SK-N-SH (cell line): ENCODE data around the gene FEZF2. TPM values are rescaled to one million over a fixed set of nuclear protein-coding genes. Genes with fewer than 3 reads are reported as not detected.
A peak's percentile ranks its signal among the peaks of the same experiment; 100 is the strongest.

Experiments used
- CTCF ChIA-PET: fragments of 300-600, 350-600 bp; formaldehyde crosslinking; extraction: SDS; loops from one replicate; lab custom pipeline; 2021; lab: Yijun Ruan, JAX
- POLR2A ChIA-PET: fragments of 350-600 bp; sonication (Branson Sonifier 250); formaldehyde crosslinking; extraction: SDS; loops from one replicate; lab custom pipeline; 2020; ENCODE audit warnings: antibody characterized with exemption, inconsistent platforms; lab: Yijun Ruan, JAX
- DNase-seq: peaks from one replicate; pipeline ENCODE4 v3.0.0; 2012
- H2AFZ ChIP-seq: fragments of 200-600 bp; sonication (generic); 2 replicates; pipeline ENCODE4 v1.8.1; 2016; ENCODE audit warnings: antibody characterized with exemption, mild to moderate bottlenecking, low read depth
- H3F3A ChIP-seq: fragments of 200-600 bp; sonication (generic); replicated peaks from 2 replicates; pipeline ENCODE3; 2016; ENCODE audit warnings: antibody characterized with exemption, mild to moderate bottlenecking; ENCODE audit not compliant: insufficient read depth
- H3K27ac ChIP-seq, 2 experiments: fragments of 200-500 bp in 1 of 2; fragments of 200-600 bp in 1 of 2; sonication (Bioruptor generic) in 1 of 2; sonication (generic), shearing (Covaris generic) in 1 of 2; 2 replicates each; pipeline versions ENCODE4 v1.5.1 to v1.6.1; 2014 to 2016; ENCODE audit warnings: low read depth in 2 of 2, inconsistent platforms in 1 of 2, low read length in 1 of 2, mild to moderate bottlenecking in 1 of 2, mixed read lengths in 1 of 2
- H3K27me3 ChIP-seq: fragments of 200-600 bp; sonication (generic), shearing (Covaris generic); 2 replicates; pipeline ENCODE4 v1.6.1; 2016; ENCODE audit warnings: mixed run types; ENCODE audit not compliant: insufficient read depth
- H3K36me3 ChIP-seq, 2 experiments: fragments of 200-500 bp in 1 of 2; fragments of 200-600 bp in 1 of 2; sonication (Bioruptor generic) in 1 of 2; sonication (generic) in 1 of 2; replicated peaks in 1 of 2; 2 replicates each; pipeline versions ENCODE3 to v1.5.1; 2014 to 2016; ENCODE audit warnings: low read length in 1 of 2, mild to moderate bottlenecking in 1 of 2; ENCODE audit not compliant: insufficient read depth in 2 of 2, control insufficient read depth in 1 of 2
- H3K4me1 ChIP-seq, 2 experiments: fragments of 200-500 bp in 1 of 2; fragments of 200-600 bp in 1 of 2; sonication (Bioruptor generic) in 1 of 2; sonication (generic), shearing (Covaris generic) in 1 of 2; 2 replicates each; pipeline versions ENCODE4 v1.5.1 to v1.6.1; 2014 to 2016; ENCODE audit warnings: low read depth in 1 of 2, low read length in 1 of 2, mixed run types in 1 of 2; ENCODE audit not compliant: insufficient read depth in 2 of 2, control insufficient read depth in 1 of 2
- H3K4me2 ChIP-seq: fragments of 200-600 bp; sonication (generic), shearing (Covaris generic); 2 replicates; pipeline ENCODE4 v1.6.1; 2017; ENCODE audit warnings: mixed run types
- H3K4me3 ChIP-seq, 2 experiments: fragments of 200-500 bp in 1 of 2; fragments of 200-600 bp in 1 of 2; sonication (Bioruptor generic) in 1 of 2; sonication (generic), shearing (Covaris generic) in 1 of 2; 2 replicates each; pipeline versions ENCODE4 v1.5.1 to v1.8.1; 2014 to 2016; ENCODE audit warnings: low read depth in 2 of 2, inconsistent platforms in 1 of 2, low read length in 1 of 2, mild to moderate bottlenecking in 1 of 2, mixed read lengths in 1 of 2, moderate library complexity in 1 of 2
- H3K79me2 ChIP-seq: fragments of 200-600 bp; sonication (generic); 2 replicates; pipeline ENCODE4 v1.8.1; 2017; ENCODE audit warnings: mild to moderate bottlenecking; ENCODE audit not compliant: insufficient read depth
- H3K9ac ChIP-seq: fragments of 200-600 bp; sonication (generic); 2 replicates; pipeline ENCODE4 v1.6.1; 2017; ENCODE audit warnings: mixed run types
- H3K9me2 ChIP-seq: fragments of 200-600 bp; sonication (generic); 2 replicates; pipeline ENCODE4 v1.6.1; 2017; ENCODE audit warnings: mixed run types
- H3K9me3 ChIP-seq: fragments of 200-600 bp; sonication (generic); 2 replicates; pipeline ENCODE4 v1.6.1; 2017; ENCODE audit warnings: mixed run types, mild to moderate bottlenecking, moderate library complexity
- H4K20me1 ChIP-seq: fragments of 200-600 bp; sonication (generic); 2 replicates; pipeline ENCODE4 v1.6.1; 2017; ENCODE audit warnings: mild to moderate bottlenecking, mixed run types; ENCODE audit not compliant: insufficient read depth
- CHD2 ChIP-seq: fragments of 150-350 bp; IDR thresholded peaks from 2 replicates; pipeline ENCODE4 v1.6.1; 2018; ENCODE audit warnings: low read length; ENCODE audit not compliant: partially characterized antibody
- ELF1 ChIP-seq: IDR thresholded peaks from 2 replicates; pipeline ENCODE4 v1.4.0; 2012
- EP300 ChIP-seq, 2 experiments: IDR thresholded peaks; 2 replicates each; pipeline versions ENCODE4 v1.4.0 to v1.6.1; 2012; ENCODE audit warnings: borderline replicate concordance in 1 of 2, low read depth in 1 of 2, low read length in 1 of 2
- EZH2phosphoT487 ChIP-seq: fragments of 200-600 bp; sonication (generic); IDR thresholded peaks from 2 replicates; pipeline ENCODE4 v1.6.1; 2017; ENCODE audit warnings: low read depth, mixed run types, mild to moderate bottlenecking, antibody characterized with exemption, moderate library complexity, borderline replicate concordance
- FOSL2 ChIP-seq: IDR thresholded peaks from 2 replicates; pipeline ENCODE4 v1.4.0; 2012; ENCODE audit warnings: low read depth, mild to moderate bottlenecking, moderate library complexity, borderline replicate concordance
- FOXM1 ChIP-seq: IDR thresholded peaks from 2 replicates; pipeline ENCODE4 v1.4.0; 2012; ENCODE audit warnings: low read depth, mild to moderate bottlenecking
- GABPA ChIP-seq: IDR thresholded peaks from 2 replicates; pipeline ENCODE4 v1.4.0; 2012; ENCODE audit warnings: low read depth, mild to moderate bottlenecking
- JUND ChIP-seq: IDR thresholded peaks from 2 replicates; pipeline ENCODE4 v1.4.0; 2012
- MXI1 ChIP-seq: IDR thresholded peaks from 2 replicates; pipeline ENCODE4 v1.6.1; 2012; ENCODE audit warnings: mild to moderate bottlenecking, low read depth, low read length, improper control_type of control experiment
- NFIC ChIP-seq: IDR thresholded peaks from 2 replicates; pipeline ENCODE4 v1.4.0; 2012; ENCODE audit warnings: borderline replicate concordance
- NRF1 ChIP-seq: IDR thresholded peaks from 2 replicates; pipeline ENCODE4 v1.6.1; 2012; ENCODE audit warnings: low read depth, mild to moderate bottlenecking, low read length
- POLR2AphosphoS5 ChIP-seq: IDR thresholded peaks from 2 replicates; pipeline ENCODE4 v1.6.1; 2012; ENCODE audit warnings: low read depth, low read length
- RCOR1 ChIP-seq: fragments of 150-350 bp; IDR thresholded peaks from 2 replicates; pipeline ENCODE4 v1.6.1; 2017; ENCODE audit warnings: antibody characterized with exemption, low read length
- SMC3 ChIP-seq: IDR thresholded peaks from 2 replicates; pipeline ENCODE4 v1.6.1; 2012; ENCODE audit warnings: low read depth, low read length, improper control_type of control experiment
- TCF12 ChIP-seq: IDR thresholded peaks from 2 replicates; pipeline ENCODE4 v1.4.0; 2012
- YY1 ChIP-seq: IDR thresholded peaks from 2 replicates; pipeline ENCODE4 v1.4.0; 2012; ENCODE audit warnings: low read depth, mild to moderate bottlenecking
- WGBS: methylation state at CpG from one replicate; pipeline ENCODE4 v1.1.6; 2017; ENCODE audit warnings: low lambda C conversion rate; 5-methylcytosine and 5-hydroxymethylcytosine counted together
- polyA plus RNA-seq, 3 experiments: library from polyadenylated mRNA; depleted of rRNA; stranded (reverse); fragments of >200 nt; gene quantifications; 2 replicates each; pipeline ENCODE4 v1.2.3, GENCODE V29; 2012
- TF ChIP-seq, protein P1 (sequence below): fragments of 150-350 bp; IDR thresholded peaks from 2 replicates; pipeline ENCODE4 v1.6.1; 2016; ENCODE audit warnings: mild to moderate bottlenecking, low read depth, low read length
- TF ChIP-seq, protein P2 (sequence below): IDR thresholded peaks from 2 replicates; pipeline ENCODE4; 2012
- TF ChIP-seq, protein P3 (sequence below): IDR thresholded peaks from 2 replicates; pipeline ENCODE4 v1.6.1; 2012; ENCODE audit warnings: mild to moderate bottlenecking, low read depth, low read length, moderate library complexity
- TF ChIP-seq, protein P4 (sequence below): IDR thresholded peaks from 2 replicates; pipeline ENCODE4 v1.4.0; 2012; ENCODE audit warnings: low read depth, borderline replicate concordance

The FEZF2 gene
- polyA plus RNA-seq, 1 of the 3 experiments (the other 2 are of a cell fraction), result not detected

- H3K4me2 ChIP-seq, result no peak overlapping the region
- H3K4me1 ChIP-seq, result peaks cover 0 to 4% of the 10 kb centered on the region in 2 experiments; a peak in 1 of 4 replicates
- H3K27ac ChIP-seq, result no peak overlapping the region
- H3K27me3 ChIP-seq, result peaks cover 84% of the 10 kb centered on the region
- no peak overlapping the region for H2AFZ ChIP-seq
- CTCF ChIA-PET, result interaction anchor here (0.6 to 1.6 kb wide), 3 partner anchors 44 to 341 kb away, joined by 3 to 4 read pairs (median 3); no protein-coding TSS in a partner anchor
- H4K20me1 ChIP-seq, result no peaks in the 10 kb centered on the region
- POLR2A ChIA-PET, result no interaction called here
- no peak overlapping the region for H3K9ac ChIP-seq
- H3K9me2 ChIP-seq, result no peaks in the 10 kb centered on the region
- no peaks in the 10 kb centered on the region for H3K79me2 ChIP-seq
- DNase-seq, result peak; percentile 28
- no peaks in the 10 kb centered on the region for H3K36me3 ChIP-seq
- WGBS, result 92% methylated on average over 46 of the region's 65 CpGs
- no peak overlapping the region for H3K4me3 ChIP-seq
- H3F3A ChIP-seq, result no peaks in the 10 kb centered on the region
- no peaks in the 10 kb centered on the region; the same call in 1 of the 2 replicates for H3K9me3 ChIP-seq
- no peak for TF ChIP-seq JUND
- no peak for TF ChIP-seq CHD2
- no peak for TF ChIP-seq EP300 (IDR thresholded peaks at IDR 0.05; ENCODE audit: borderline replicate concordance in 1 of 2, low read depth in 1 of 2, low read length in 1 of 2)
- TF ChIP-seq FOXM1, result no peak
- no peak for TF ChIP-seq MXI1
- no peak for TF ChIP-seq NRF1
- TF ChIP-seq ELF1, result no peak
- no peak for TF ChIP-seq NFIC
- no peak for TF ChIP-seq RCOR1
- TF ChIP-seq, protein P1, sequence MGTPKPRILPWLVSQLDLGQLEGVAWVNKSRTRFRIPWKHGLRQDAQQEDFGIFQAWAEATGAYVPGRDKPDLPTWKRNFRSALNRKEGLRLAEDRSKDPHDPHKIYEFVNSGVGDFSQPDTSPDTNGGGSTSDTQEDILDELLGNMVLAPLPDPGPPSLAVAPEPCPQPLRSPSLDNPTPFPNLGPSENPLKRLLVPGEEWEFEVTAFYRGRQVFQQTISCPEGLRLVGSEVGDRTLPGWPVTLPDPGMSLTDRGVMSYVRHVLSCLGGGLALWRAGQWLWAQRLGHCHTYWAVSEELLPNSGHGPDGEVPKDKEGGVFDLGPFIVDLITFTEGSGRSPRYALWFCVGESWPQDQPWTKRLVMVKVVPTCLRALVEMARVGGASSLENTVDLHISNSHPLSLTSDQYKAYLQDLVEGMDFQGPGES, result no peak
- TF ChIP-seq, protein P2, sequence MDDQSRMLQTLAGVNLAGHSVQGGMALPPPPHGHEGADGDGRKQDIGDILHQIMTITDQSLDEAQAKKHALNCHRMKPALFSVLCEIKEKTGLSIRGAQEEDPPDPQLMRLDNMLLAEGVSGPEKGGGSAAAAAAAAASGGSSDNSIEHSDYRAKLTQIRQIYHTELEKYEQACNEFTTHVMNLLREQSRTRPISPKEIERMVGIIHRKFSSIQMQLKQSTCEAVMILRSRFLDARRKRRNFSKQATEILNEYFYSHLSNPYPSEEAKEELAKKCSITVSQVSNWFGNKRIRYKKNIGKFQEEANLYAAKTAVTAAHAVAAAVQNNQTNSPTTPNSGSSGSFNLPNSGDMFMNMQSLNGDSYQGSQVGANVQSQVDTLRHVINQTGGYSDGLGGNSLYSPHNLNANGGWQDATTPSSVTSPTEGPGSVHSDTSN, result no peak
- TF ChIP-seq FOSL2, result no peak
- TF ChIP-seq EZH2phosphoT487, result no peak
Measured at GRCh38 chr3:62376906-62377877, 3.8 kb upstream of the FEZF2 start.

DNA sequence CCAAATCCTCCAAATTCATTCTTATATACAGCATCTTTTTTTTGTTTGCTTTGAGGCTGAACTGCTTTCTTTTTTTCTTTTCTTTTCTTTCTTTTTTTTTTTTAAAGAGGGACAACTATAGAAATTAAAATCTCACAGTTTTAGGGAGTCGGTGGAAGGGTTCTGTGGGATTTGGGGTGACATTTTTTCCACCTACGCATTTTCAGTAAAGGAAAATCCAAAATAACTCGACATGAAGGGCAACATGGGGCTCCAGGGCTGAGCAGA is 3.0 kb upstream of the FEZF2 start:
- 70% methylated on average over 3 of the region's 3 CpGs for WGBS
- H3K27me3 ChIP-seq, result peaks cover 87% of the 10 kb centered on the region
- H3K36me3 ChIP-seq, result no peaks in the 10 kb centered on the region
- H3K4me3 ChIP-seq, result no peak overlapping the region
- no peaks in the 10 kb centered on the region for H3K79me2 ChIP-seq
- H3K9me2 ChIP-seq, result no peaks in the 10 kb centered on the region
- no peak overlapping the region for H3K27ac ChIP-seq
- no peak overlapping the region for H3K9ac ChIP-seq
- peaks cover 0 to 4% of the 10 kb centered on the region in 2 experiments; a peak in 1 of 4 replicates for H3K4me1 ChIP-seq
- ChIA-PET CTCF (interaction anchor here (1.6 kb wide), 1 partner anchor 43 kb away, joined by 4 read pairs; no protein-coding TSS in a partner anchor), POLR2A (no interaction called here)
- H3K9me3 ChIP-seq, result no peaks in the 10 kb centered on the region; the same call in 1 of the 2 replicates
- H3F3A ChIP-seq, result no peaks in the 10 kb centered on the region
- DNase-seq, result no peak
- H3K4me2 ChIP-seq, result no peak overlapping the region
- H2AFZ ChIP-seq, result no peak overlapping the region
- H4K20me1 ChIP-seq, result no peaks in the 10 kb centered on the region
- TF ChIP-seq EZH2phosphoT487 (no peak), ELF1 (no peak), YY1 (no peak), NRF1 (no peak), TCF12 (no peak), GABPA (no peak), POLR2AphosphoS5 (no peak), EP300 (IDR thresholded peaks at IDR 0.05; ENCODE audit: borderline replicate concordance in 1 of 2, low read depth in 1 of 2, low read length in 1 of 2) (no peak), SMC3 (no peak)
- TF ChIP-seq, protein P3, sequence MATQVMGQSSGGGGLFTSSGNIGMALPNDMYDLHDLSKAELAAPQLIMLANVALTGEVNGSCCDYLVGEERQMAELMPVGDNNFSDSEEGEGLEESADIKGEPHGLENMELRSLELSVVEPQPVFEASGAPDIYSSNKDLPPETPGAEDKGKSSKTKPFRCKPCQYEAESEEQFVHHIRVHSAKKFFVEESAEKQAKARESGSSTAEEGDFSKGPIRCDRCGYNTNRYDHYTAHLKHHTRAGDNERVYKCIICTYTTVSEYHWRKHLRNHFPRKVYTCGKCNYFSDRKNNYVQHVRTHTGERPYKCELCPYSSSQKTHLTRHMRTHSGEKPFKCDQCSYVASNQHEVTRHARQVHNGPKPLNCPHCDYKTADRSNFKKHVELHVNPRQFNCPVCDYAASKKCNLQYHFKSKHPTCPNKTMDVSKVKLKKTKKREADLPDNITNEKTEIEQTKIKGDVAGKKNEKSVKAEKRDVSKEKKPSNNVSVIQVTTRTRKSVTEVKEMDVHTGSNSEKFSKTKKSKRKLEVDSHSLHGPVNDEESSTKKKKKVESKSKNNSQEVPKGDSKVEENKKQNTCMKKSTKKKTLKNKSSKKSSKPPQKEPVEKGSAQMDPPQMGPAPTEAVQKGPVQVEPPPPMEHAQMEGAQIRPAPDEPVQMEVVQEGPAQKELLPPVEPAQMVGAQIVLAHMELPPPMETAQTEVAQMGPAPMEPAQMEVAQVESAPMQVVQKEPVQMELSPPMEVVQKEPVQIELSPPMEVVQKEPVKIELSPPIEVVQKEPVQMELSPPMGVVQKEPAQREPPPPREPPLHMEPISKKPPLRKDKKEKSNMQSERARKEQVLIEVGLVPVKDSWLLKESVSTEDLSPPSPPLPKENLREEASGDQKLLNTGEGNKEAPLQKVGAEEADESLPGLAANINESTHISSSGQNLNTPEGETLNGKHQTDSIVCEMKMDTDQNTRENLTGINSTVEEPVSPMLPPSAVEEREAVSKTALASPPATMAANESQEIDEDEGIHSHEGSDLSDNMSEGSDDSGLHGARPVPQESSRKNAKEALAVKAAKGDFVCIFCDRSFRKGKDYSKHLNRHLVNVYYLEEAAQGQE, result no peak
- TF ChIP-seq, protein P4, sequence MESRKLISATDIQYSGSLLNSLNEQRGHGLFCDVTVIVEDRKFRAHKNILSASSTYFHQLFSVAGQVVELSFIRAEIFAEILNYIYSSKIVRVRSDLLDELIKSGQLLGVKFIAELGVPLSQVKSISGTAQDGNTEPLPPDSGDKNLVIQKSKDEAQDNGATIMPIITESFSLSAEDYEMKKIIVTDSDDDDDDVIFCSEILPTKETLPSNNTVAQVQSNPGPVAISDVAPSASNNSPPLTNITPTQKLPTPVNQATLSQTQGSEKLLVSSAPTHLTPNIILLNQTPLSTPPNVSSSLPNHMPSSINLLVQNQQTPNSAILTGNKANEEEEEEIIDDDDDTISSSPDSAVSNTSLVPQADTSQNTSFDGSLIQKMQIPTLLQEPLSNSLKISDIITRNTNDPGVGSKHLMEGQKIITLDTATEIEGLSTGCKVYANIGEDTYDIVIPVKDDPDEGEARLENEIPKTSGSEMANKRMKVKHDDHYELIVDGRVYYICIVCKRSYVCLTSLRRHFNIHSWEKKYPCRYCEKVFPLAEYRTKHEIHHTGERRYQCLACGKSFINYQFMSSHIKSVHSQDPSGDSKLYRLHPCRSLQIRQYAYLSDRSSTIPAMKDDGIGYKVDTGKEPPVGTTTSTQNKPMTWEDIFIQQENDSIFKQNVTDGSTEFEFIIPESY, result no peak
